Measurements from ENCODE around the gene DCDC2C.

Gene DCDC2C

DNA sequence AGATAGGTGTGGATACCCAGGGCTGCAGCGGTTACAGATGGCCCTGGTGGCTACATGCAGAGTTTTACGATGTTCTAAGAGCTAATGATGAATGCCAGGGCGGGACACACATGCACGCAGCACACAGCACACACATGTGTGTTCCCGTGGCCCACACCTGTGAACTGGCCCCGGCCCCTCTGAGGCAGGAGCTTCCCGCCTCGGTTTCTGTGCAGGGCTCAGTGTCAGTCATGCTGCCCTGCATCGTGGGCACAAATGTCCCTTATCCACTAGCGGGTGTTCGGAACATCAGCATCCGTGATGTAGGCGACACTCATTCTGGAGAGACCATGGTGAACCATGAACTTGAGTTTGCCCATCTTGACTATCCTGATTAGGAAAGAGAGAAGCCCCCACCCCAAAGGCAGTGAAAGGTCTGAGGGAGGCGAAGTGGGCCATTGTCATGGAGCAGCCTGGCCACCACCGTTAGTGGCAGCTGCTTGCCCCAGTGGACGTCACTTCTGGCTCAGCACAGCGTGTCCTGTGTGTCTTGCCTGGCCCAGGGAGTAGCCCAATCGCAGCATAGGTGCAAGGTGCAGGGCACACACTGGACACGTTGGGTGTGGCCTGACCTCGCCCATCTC is 43.8 kb downstream of the DCDC2C start:
- no peak for DNase-seq

DNA sequence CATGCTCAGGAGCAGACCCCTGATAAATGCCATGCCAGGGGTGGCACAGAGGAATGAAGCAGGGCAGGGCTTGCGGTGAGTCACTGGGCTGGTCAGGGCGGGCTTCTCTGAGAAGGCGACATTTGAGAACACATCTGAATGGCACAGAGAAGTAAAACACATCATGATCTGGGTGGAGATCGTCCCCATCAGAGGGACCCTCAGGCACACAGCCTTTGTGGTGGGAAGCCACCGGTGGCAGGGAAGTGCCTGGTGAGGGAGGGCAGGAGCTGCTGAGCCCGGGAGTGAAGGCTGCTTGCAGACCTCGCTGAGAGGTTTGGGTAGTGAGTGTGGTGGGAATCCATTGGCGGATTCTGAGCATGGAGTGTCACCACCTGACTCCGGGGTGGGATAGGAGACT is 44.5 kb downstream of the DCDC2C start:
- DNase-seq, result no peak

DNA sequence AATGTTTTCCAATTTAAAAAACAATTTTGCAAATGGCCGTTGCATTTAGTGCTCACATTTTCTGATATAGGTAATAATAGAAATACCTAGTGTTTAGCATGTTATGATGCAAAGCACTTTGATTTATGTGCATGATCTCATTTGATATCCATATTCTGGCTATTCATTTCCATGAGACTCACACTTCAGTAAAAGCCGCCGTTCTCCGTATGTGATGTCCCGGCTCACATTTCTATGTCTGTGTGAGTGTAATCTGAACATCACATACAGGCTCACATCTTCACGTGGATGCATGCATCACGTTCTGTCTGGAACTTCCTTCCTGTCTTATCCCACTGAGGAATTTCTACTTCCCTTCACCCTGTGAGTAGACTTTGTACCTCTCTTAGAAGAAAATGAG is 45.8 kb downstream of the DCDC2C start:
- DNase-seq, result no peak

DNA sequence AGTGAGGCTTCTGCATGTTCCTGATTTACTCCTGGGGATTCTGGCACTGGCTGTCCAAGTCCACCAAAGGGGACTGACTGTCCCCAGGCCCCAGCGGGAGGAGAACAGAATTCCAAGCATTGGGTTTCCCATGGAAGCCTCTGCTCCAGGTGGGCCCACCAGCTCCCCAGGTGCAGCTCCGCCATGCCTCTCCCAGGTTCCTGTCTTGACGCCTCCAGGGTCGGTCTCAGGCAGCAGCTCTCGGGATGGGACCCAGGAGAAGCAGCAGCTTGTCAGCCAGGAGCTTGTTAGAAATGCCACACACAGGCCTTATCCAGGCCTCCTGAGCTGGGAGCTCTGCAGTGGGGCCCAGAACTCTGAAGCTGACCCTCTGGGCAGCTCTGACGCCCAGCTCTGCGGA is 47.9 kb downstream of the DCDC2C start:
- no peak for DNase-seq

DNA sequence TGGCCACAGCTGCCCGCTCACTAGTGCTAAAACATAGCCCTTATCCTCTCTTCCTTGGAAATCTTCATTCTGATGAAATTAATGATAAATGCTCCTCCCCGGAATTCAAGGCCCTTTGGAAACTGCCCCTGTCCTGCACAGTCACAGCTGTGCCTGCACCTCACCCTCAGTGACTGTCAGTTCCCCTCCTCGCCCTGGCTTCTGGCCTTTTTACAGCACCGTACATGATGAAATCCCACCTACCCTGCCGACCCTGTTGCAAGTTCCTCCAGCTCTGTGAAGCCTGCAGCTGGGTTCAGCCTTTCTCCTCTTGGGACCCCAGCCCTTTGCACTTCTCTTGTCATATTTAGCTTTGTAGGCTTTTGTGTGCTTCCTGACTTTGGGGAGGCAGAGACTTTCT is 48.4 kb downstream of the DCDC2C start:
- DNase-seq, result no peak

DNA sequence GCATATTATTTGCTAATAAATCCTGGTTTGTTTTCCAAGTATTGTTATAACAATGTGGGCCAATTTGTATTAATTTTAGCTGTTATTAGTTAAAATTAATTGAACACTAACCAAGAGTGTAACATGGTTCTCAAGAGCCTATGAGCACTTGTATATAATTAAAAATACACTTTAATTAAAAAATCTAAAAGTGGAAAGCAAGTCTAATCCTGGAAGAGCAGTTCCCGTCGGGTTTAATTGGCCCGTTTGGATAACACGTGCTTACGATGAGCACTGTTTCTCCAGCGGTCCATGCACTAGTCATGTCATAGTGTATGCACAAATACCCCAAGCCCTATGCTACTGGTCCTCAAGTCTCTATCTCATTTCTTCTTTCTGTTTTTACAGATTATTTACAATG is 49.0 kb downstream of the DCDC2C start:
- no peak for DNase-seq

DNA sequence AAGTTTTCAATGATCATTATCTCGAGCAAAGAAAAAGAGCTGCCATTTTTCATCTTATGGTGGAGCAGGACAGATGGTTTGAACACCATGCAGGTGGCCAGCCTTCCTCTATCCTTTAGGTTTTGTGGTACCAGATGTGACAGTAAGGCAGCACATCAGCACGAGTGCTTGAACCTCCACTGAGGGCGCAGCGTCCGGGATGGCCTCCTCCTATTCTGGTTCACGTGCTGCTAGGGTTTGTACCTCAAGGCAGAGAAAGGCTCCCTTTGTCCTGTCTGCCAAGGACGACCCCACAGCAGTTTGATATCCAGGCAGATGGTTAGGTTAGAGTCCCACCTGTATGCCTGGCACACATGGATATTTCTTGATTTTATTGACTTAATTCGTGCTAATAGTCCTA is 50.2 kb downstream of the DCDC2C start:
- DNase-seq, result no peak

DNA sequence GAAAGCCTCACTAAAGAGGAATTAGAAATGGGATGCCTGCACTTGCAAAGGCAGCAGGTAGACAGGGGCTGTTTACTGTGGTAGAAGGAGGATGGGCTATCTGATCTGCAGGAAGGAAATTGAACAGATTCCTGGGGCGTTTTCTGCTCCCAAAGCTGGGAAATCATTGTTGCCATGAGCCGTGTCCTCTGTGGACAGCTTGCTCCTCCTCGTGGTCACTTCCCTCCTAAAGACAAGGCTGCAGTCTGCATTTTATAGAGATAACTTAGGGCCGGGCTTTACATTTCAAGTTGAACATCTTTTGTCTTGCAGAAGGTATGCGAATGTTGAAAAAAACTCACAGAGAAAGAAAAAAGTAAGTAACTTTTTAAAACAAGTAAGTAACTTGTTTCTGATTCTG is 50.9 kb downstream of the DCDC2C start:
- no peak for DNase-seq

DNA sequence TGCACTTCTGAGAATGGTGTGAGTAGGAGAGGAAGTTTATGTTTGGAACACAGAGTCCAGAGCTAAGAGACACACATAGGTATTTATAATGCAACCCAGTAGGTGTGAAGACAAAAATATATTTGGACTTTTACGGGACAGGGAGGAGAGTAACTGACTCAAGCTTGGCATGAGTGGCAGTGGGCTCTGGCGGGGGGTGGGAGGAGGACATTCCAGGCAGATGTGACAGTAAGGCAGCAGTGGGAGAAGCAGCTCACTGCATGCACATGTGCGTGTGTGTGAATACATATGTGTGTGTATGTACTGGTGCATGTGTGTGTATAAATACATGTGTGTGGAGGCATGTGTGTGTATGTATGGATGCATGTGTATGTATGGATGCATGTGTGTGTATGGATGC is 51.4 kb downstream of the DCDC2C start:
- DNase-seq, result no peak

DNA sequence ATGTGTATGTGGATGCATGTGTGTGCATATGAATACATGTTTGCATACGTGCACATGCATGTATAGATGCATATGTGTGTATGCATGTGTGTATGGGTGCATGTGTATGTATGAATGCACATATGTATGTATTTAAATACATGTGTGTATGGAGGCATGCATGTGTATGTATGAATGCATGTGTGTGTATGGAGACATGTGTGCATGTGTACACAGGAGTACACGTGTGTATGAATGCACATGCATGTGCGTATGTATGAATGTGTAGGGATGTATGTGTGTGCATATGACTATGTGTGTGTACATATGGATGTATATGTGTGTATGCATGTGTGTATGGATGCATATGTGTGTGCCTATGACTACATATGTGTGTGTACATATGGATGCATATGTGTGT is 51.9 kb downstream of the DCDC2C start:
- DNase-seq, result no peak

DNA sequence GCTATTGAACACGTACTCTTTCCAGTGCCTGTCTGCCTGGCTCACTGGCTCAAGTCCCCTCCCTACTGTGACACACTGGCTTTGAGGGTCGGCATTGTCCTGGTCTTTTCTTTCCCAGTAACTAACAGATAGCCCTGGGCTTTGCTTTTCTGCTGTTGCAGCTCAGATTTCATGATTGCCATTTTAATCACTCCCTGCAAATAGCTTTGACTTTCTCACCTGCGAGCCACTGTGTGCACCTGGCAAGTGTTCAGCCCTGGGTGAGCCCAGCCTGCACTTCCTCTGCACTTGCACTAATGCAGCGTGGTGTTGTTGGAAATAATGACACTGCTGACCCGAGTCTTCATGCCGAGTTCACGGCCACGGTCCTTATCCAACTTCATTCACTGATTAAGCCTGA is 52.9 kb downstream of the DCDC2C start:
- DNase-seq, result no peak

DNA sequence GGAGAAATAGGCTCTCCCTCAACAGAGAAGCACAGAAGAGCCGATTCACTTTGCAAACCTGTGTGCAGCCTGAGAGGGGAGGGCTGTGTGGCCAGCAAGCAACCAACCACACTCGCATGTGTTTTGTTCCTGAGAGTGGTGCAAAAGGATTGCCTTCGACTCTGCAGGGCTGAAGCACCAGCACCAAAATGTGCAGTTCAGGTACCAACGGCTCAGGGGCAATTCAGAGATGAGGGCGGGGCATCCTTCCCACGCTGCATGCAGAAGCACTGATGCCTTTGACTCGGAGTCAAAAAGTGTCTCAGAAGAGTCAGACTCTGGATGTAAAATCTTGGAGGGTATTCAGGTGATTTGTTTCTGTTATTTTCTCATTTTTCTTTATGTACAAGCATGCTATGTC is 55.5 kb downstream of the DCDC2C start:
- no peak for DNase-seq

DNA sequence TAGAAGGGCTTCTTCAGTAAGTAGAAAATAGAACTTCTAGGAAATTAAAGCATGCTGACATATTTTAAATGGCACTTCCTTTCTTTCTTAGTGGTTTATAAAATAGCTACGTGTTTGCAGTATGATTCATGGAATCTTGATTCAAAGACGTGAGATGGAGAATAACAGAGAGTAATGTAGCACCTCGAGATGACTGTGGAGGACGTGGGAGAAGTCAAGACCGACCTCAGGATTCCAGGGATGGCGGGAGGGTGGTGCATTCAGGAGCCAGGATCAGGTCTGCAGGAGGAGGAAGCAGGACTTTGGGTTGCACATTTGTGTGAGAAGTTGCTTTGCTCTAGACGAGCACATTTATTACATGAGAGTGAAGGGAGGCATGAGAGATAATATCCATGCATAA is 56.0 kb downstream of the DCDC2C start:
- peak; percentile 72 for DNase-seq

DNA sequence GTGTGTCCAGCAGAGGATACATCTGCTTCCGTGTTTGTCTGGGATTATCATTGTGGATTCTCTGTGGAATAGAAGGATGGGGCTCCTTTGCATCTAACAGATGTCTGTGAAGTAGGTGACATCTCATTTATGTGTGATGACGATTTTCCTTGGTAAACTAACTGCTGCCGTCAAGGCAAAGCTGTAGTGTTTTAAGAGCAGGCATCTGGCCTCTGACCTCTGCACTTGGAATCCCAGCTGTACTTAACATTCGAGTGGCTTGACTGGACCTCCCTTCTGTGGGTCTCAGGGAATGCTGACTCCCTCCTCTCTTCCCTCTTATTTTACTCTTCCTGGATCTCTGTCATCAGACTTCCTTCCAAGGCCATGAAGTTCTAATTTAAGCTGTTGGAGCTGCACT is 56.4 kb downstream of the DCDC2C start:
- no peak for DNase-seq

DNA sequence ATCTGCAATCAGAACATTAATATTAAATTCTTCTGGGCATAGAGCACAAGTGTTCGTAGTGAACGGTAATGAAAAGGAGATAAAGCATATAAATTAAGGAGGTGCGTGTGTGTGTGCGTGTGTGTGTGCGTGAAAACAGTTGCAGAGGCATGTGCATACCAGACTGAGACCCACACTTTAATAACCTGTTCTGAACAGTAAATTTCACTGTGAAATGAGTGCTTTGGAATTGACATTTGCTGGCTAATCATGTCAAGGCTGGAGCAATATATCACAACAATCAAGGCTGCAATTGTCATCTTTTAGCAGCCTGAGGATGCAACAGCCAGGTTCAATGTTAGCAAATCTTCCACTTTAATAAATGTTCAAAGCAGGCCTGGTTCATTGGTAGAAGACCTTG is 57.9 kb downstream of the DCDC2C start:
- DNase-seq, result no peak

DNA sequence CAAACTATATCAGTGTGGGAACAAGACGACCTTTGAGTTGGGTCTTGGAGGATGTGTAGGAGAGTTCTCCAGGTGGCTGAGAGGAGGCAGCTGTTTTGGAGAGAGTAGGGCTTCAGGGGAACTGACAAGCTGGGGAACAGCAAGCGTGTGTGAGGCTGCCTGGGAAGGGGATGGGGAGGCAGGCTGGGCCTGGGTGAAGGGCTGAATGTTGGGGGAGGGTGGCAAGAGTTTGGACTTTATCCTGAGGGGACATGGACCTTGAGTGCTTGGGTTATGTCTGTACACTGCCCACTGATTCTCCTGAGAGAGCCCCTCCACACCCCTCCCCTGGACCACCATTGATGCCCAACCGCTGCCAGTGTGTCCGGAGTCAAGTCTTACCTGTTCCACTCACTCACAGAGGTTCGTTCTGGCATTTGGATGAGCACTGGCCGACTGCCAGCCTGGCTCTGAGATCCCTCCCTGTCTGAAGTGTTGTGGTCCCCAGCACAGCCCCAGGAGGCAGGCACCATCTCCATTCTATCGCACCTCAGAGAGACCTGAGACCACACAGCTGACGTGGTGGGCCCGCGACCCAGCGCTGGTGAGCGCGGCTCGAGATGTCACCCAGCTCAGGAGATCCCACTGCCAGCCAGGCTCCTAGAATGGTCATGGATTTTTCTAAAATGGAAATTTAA is 59.5 kb downstream of the DCDC2C start:
- no peak for DNase-seq

DNA sequence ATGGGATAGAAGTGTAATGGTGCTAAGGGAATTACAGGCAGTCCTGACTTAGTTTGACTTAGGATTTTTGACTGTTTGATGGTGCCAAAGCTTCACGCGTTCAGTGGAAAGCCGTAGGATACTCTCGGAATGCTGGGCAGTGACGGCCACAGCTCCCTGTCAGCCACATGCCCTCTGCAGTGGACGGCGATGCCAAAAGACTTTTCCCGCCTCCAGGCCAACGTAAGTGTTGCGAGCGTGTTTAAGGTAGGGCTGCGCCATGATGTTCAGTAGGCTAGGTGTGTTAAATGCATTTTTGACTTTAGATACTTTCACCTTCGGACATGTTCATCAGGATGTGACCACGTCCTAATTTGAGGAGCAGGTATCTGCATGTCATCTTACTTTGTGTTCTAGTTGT is 63.4 kb downstream of the DCDC2C start:
- DNase-seq, result no peak

DNA sequence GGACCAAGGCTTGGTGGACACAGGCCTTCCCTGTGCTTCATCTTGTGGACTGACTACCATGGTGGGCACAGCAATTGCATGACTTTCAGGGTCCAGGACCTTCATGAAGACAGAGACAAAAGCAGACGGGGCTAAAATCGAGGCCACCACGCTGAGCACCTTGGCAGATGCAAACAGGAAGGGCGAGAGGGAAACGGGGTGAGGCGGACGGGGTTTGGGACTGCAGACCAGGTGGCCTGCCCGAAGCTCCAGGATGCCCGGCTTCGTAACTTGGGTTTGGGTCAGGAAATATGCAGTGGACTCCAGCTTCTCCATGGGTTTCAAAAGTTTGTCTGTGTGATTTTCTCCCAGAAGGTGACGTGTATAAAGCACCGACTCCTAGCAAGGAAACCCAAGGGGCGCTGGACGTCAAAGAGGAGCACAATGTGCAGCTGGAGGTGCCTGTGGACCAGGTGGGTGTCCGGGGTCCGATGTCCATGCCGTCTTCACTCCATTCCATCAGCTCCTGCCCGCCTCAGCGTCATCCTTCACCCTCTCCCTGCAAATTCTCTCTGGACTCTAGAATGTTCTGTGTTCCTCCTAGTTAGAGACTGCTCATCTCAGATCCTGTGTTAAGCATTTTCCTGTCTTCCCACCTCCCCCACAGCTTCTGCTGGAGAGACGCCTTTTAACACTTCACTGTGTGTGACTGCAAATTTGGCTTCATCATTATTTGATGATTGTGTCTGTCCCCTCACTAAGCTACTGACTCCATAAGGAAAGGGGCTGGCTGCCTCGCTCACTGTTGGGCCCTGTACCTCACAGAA is 65.8 kb downstream of the DCDC2C start:
- no peak for DNase-seq

DNA sequence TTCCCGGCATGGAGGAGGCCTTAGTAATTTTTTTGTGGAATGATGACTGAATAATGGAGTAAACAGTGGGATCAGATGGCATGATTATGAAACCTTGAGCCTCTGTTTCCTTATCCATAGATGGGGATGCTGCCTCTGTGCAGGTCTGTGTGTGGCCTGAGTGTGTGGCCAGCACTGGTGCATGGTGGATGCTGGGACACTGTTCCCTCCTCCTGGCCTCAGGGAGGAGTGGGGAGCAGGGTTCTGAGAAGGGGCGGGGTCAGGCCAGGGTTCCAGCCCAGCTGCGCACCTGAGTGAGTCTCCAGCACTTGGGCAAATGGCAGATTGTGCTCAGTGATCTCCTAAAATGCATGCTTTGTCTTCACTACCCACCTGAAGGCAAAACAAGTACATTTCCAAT is 66.4 kb downstream of the DCDC2C start:
- DNase-seq, result no peak

DNA sequence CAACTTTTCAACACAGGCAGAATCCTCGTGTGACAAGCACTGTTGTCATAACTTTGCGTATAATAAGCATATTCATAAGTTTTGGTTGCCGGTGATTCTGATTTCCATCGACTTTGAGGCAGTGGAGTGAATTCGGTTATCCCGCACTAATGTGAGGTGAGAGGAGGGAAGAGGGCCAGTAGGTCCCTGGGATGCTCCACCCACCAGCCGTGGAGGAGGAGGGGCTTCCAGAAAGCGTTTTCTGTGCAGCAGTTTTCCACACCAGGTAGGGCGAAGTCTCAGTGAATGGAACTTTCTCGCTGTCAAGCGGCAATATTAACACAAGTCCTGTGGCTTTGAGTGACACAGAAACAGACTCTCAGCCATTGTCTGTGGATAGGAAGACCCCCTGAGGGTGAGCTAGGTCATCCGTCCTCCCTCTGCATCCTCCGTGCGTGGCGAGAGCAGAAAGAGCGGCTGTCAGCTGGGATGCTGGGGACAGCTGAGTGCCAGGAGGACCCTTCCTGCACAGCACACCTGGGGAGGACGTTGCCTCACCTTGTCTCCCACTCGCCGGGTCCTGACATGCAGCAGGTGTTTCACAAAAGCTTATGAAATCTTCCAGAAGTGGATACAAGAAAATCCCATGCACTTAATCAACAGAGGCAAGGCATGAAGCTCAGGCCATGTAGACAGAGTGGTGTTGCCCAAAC is 67.5 kb downstream of the DCDC2C start:
- DNase-seq, result no peak

DNA sequence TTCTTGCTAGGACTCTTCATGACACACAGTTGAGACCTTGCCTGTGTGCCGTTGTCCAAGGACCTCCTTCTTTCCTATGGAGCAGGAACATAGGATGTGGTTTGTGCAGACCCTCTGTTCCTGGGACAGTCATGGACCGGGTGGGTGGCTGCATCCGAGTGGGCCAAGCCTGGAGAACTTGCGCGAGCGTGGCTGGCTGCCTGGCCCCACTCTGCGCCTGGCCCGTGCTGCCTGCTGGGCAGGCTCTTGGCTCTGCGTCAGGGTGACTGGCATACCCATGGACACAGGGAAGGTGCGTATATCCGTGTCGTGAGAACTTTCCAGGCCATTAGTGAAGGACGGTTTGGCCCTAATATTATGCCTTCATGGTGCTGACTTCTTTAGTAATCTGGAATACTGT is 68.2 kb downstream of the DCDC2C start:
- DNase-seq, result no peak

DNA sequence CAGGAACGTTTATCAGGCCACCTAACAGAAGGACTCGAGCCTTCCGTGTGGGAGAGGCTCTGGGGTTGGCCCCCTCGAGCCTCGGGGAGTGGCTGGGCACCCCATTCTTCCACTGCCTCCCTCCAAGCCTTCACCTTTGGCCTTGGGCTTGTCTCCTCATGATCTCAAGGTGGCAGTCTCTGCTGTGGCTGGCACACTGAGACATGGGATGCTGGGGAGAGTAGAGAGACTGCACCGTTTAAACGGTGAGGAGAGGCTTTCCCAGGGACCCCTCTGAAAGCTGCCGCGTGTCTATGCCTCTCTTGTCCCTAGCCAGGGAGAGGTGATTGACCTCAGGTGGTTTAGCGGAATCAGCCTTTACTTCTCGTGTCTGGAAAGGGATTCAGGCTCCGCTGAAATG is 71.0 kb downstream of the DCDC2C start:
- DNase-seq, result no peak

DNA sequence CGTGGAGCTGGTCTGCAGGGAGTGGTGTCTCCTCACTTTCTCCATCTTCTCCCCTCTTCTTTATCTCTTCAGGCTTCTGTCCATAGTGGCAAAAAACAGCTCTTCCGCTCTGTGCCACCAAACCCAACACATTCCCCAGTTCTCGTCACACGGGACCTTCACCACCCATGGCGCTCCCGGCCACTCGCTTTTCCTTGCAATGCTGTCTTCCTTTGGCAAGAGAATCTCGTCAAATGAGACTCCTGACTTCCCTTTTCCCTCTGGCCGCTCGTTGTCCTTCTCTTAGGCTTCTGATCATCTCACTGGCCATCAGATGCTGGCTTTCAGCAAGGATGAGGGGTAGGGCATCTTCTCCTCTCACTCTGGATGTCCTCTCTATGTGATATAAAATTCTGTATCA is 72.9 kb downstream of the DCDC2C start:
- no peak for DNase-seq

DNA sequence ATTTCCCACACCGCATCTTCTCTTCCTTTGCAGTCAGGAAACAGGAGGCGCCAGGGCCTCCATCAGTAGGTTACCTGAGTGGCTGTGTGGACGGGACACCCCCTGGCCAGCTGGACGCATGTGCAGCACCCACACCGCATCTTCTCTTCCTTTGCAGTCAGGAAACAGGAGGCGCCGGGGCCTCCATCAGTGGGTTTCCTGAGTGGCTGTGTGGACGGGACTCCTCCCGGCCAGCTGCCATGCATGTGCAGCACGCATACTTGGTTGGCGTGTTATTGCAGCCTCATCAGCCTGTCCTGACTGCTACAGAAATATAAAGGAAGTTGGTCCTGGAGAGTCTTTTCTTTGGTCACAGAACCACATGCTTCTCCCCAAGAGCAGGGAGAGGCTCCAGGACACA is 74.6 kb downstream of the DCDC2C start:
- DNase-seq, result no peak
